SK-N-SH (cell line): ENCODE measurements around the gene TIGAR.

Source experiments
- CTCF ChIP-seq: fragments of 200-600 bp; sonication (generic); IDR thresholded peaks from 2 replicates; pipeline ENCODE4 v1.6.1; 2017; ENCODE audit warnings: antibody characterized with exemption, mild to moderate bottlenecking, moderate library complexity
- ELF1 ChIP-seq: IDR thresholded peaks from 2 replicates; pipeline ENCODE4 v1.4.0; 2012
- POLR2AphosphoS5 ChIP-seq: IDR thresholded peaks from 2 replicates; pipeline ENCODE4 v1.6.1; 2012; ENCODE audit warnings: low read depth, low read length
- RFX5 ChIP-seq: IDR thresholded peaks from 2 replicates; pipeline ENCODE4 v1.6.1; 2012; ENCODE audit warnings: mild to moderate bottlenecking, improper control_type of control experiment, low read length
- SIN3A ChIP-seq: IDR thresholded peaks from 2 replicates; pipeline ENCODE4 v1.6.1; 2012; ENCODE audit warnings: low read depth, mild to moderate bottlenecking, low read length, moderate library complexity, borderline replicate concordance
- USF1 ChIP-seq: IDR thresholded peaks from 2 replicates; pipeline ENCODE4 v1.4.0; 2012; ENCODE audit warnings: low read depth, borderline replicate concordance

GRCh38 chr12:4331842-4332241, 10.8 kb downstream of the TIGAR start:
- TF ChIP-seq USF1 (no peak), ELF1 (no peak), RFX5 (no peak), CTCF (no peak), SIN3A (no peak), POLR2AphosphoS5 (no peak)
